ENCODE results near the gene PODXL. TPM values are rescaled to one million over a fixed set of nuclear protein-coding genes. Genes with fewer than 3 reads are reported as not detected.
"Not testable (repeated sequence)": the region's sequence is repeated elsewhere in the genome, so short reads cannot be mapped to it uniquely, and the experiment has no call there.

PODXL gene
- polyA plus RNA-seq, 3 donors, result 790 to 835 (median 790) TPM

DNA sequence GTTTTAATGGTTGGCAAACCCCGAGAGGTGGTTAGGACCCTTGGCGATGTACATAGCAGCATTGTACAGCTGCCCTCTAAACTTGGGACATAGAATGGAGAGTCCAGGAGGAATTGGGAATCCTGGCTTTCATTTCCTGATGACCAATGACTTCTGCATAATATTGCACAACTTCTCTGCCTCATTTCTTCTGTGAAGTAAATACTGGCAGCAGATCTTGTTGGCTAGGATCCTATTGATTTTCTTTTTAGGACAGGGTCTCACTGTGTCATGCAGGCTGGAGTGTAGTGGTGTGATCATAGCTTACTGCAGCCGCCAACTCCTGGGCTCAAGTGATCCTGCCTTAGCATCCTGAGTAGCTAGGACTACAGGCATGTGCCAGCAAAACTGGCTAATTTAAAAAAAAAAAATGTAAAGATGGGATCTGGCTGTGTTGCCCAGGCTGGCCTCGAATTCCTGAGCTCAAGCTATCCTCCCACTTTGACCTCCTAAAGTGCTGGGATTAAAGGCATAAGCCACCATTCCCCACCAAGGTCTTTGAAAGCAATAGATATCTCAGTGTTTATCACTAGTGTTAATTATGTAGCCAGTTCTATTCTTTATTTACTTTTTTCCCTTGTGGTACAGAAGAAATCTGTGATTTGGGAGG is 58.1 kb downstream of the PODXL start:
- DNase-seq (ENCODE audit: low read depth in 3 of 3, low spot score in 2 of 3), result no peak

DNA sequence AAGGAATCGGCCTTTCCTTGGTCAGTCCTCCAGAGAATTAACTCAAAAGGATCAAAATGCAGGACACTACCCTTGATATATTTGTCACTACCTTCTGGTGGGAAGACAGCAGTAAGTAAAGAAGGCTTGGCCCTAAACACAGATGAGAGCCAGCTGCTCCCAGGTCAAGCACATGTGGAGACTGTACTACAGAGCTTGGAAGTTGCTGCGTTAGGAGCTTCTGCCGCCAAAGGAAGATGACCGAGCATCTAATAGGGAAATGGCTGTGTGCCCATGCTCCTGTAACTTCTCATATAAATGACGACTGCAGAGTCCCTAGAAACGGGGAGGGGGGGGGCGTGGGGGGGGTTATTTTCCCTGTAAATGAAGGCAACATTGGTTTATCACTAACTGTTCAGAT is 59.0 kb downstream of the PODXL start:
- DNase-seq (ENCODE audit: low read depth in 3 of 3, low spot score in 2 of 3), result no peak

GRCh38 chr7:131495669-131496498 is 60.5 kb downstream of the PODXL start:
- DNase-seq (ENCODE audit: low read depth in 3 of 3, low spot score in 2 of 3), result no peak

DNA sequence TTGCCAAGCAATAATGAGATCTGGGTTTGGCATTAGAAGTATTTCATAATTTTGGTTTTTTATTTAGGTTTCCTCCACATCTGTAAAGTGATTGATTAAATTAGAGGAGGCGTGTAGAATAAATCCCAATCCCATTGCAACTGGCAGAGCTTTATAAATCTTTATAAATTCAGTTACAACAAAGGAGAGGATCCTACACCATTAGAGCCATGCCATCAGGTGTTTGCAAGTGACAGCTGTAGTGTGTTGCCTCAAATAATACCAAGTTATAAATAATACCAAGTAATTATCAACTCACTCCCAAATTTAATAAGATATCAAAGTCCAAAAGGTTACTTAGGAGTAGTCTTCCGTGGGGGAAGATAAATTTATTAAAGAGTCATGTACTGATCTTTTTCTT is 62.2 kb downstream of the PODXL start:
- DNase-seq (ENCODE audit: low read depth in 3 of 3, low spot score in 2 of 3), result no peak

- no peak for DNase-seq (ENCODE audit: low read depth in 3 of 3, low spot score in 2 of 3)
These were observed 62.8 kb downstream of the PODXL start for GRCh38 chr7:131493581-131493980.

- no peak for DNase-seq (ENCODE audit: low read depth in 3 of 3, low spot score in 2 of 3)
These were observed 63.3 kb downstream of the PODXL start for GRCh38 chr7:131493081-131493480.

GRCh38 chr7:131489881-131490280 is 66.5 kb downstream of the PODXL start:
- DNase-seq (ENCODE audit: low read depth in 3 of 3, low spot score in 2 of 3), result no peak

GRCh38 chr7:131489196-131489595 is 67.2 kb downstream of the PODXL start:
- DNase-seq (ENCODE audit: low read depth in 3 of 3, low spot score in 2 of 3), result no peak

GRCh38 chr7:131488361-131488760 is 68.1 kb downstream of the PODXL start:
- DNase-seq (ENCODE audit: low read depth in 3 of 3, low spot score in 2 of 3), result no peak

DNA sequence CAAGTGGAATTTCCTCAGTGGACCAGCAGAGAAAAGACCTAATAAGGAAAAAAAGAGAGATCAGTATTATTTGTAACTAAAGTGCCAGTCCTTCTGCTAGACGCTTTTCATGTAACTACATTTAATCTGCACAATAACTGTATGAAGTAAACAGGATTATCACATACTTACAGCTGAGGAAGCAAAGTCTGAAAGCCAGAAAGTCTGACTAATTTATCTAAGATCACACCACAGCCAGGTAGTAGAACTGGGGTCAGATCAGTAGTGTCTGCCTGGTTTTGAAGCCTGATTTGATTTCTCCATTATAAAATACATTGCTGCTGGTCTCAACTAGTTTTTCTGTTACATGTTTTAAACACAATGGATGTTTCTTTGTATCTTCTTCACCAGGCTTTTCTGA is 69.2 kb downstream of the PODXL start:
- no peak for DNase-seq (ENCODE audit: low read depth in 3 of 3, low spot score in 2 of 3)

GRCh38 chr7:131486346-131486745 is 70.1 kb downstream of the PODXL start:
- DNase-seq (ENCODE audit: low read depth in 3 of 3, low spot score in 2 of 3), result no peak

DNA sequence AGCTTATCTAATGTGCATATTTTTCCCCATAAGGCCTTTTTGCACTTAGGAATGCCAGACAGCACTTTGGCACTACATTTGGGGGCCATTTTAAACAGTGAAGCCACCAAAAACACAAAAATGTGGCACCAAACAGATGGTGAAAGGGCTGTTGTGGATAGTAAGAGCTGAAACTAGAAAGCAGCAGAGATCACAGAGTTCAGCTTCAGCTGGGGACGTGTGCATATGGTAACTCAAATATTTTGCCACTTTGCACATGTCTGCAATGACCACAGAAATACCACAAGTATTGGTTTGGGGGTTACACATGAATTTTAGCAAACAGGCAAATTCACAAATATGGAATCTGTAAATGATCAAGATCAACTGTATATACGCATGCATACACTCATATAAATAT is 72.8 kb downstream of the PODXL start:
- DNase-seq (ENCODE audit: low read depth in 3 of 3, low spot score in 2 of 3), result no peak

DNA sequence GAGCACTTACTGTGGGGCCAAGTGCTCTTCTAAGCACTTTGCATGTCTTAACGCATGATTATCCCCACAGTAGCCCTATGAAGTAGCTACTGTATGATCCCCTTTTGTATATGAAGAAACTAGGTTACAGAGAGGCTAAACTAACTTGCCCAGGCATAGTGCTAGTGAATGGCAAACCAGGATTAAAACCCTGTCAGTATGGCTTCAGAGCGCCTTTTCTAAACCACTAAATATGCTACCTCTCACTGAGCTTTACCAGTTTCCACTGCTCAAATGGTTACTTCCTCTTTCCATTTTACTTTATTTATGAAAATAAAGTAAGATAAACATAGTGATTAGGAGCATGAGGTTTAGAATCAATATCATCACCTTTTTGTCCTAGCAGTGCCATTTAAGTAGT is 73.6 kb downstream of the PODXL start:
- DNase-seq (ENCODE audit: low read depth in 3 of 3, low spot score in 2 of 3), result no peak

DNA sequence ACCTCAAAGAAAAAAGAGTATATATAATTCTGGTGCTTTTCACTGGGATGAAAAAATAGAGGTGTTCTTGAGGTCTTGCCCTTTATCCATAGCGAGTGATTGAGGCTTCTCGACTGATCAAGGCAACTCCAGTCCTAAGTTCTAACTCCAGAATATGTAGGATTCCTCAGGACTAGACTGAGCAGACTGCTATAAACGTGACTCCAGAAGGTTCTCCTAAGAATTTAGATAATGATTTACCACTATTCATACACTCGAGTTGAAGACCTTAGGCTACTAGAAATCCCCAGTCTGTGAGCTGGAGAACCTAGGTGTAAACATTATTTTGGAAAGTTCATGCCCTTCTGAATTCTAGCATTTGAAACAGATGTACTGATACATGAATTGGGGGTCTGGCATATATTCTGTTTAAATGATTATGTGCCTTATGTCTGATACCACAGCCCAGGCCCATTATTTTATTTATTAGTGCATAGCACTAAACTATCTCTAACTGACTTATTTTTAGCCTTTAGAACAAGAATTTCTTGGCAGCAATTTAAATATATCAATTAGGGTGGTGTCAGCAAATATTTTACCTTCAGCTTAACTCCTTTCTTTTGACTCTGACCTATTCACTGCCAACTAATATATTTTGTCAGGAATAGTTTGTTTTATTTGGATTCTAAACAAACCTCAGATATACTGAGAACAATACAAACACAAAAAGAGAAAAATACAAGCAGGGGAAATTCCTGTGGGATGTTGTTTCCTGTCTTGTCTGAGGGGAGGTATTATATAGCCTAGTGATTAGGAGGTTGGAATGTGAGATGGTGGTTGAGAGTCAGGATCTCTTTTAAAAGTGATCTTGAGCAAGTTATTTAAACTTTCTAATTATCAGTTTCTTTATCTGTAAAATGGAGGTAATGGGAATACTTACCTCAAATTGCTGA is 75.8 kb downstream of the PODXL start:
- no peak for DNase-seq (ENCODE audit: low read depth in 3 of 3, low spot score in 2 of 3)

GRCh38 chr7:131476740-131477139 is 79.7 kb downstream of the PODXL start:
- no peak for DNase-seq (ENCODE audit: low read depth in 3 of 3, low spot score in 2 of 3)

DNA sequence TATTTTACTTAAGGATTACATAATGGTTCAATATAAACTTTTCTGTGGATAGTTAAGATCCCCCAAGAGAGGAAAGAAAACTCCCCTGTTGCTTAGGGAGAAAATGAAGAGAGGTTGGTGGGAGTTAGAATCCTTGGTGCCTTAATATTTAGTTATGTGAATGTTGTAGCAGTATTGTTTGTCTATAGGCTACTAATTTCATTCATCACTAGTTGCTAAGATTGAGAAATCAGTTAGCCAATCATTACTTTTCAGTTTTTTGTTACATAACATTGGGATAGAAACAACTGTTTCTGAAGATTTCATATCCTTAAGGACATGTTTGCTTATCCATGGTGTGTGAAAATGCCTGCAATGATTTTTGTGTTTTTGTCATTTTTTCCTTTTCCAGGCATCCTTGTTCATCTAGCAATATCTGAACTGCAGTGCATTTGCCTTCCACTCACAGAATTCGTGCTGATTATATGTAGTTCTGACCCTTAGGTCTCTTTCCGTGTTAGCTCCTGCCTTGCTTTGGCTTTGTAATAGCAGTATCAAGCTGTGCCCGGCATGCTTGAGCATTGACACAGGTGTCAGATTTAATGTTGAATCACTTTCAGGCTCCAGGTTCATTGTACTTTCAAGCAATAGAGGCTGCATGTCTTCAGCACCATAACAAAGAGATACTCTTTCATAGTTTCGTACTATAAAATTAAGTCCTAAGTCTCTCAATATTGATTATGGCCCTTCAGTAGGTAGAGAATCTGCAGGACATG is 85.0 kb downstream of the PODXL start:
- DNase-seq (ENCODE audit: low read depth in 3 of 3, low spot score in 2 of 3), result no peak

GRCh38 chr7:131467788-131468187 is 88.6 kb downstream of the PODXL start:
- DNase-seq (ENCODE audit: low read depth in 3 of 3, low spot score in 2 of 3), result no peak

DNA sequence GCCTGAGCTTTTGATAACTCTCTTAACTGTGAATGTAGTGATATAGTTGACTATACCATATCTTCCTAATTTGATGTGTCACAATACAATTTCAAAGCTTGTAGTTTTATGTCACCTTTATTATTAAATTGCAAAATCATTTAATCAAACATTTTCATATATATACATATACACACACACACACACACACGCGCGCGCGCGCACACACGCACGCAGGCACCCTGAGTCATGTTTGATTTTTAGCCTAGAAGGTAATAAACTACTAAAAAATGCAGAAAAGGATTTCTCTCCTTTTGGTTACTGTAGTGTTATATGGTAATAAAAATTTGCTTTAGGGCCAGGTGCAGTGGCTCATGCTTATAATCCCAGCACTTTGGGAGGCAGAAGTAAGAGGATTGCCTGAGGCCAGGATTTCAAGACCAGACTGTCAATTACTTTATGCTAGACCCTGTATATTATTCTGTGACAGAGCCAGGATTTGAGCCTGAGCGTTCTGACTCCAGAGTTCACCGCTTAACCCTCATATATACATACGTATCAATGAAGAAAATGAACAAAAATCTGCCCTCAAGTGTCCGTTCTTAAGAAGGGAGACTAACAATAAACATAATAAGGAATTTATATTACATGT is 89.6 kb downstream of the PODXL start:
- no peak for DNase-seq (ENCODE audit: low read depth in 3 of 3, low spot score in 2 of 3)

- DNase-seq (ENCODE audit: low read depth in 3 of 3, low spot score in 2 of 3), result not testable (repeated sequence)
These were observed 93.7 kb downstream of the PODXL start for GRCh38 chr7:131462715-131463114.

DNA sequence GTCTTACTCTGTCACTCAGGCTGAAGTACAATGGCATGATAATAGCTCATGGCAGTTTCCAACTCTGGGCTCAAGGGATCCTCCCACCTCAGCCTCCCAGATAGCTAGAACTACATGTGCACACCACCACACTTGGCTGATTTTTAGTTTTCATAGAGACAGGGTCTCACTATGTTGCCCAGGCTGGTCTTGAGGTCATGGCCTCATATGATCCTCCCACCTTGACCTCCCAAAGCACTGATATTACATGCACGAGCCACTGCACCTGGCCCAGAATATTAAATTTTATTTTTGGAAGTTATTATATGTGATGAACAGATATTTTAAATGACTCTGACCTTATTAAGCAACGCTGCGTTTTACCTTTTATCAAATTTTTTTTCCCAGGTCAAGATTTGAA is 94.4 kb downstream of the PODXL start:
- DNase-seq (ENCODE audit: low read depth in 3 of 3, low spot score in 2 of 3), result no peak
